ENCODE measurements around the gene BCAS3.

DNA sequence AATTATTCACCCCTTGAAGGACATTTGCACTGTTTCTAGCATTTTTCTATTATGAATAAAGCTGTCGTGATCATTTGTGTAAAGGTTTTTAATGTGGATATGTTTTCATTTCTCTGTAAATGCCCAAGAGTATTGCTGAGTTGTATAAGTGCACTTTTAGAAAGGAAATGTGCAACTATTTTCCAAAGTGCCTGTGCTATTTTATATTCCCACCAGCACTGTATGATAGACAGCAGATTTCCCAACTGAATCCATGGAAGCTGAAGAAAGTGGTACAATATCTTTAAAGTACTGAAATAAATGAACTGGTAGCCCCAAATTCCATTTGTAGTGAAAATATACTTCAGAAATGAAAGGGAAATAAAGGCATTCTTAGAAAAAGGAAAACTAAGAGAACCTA, 238.4 kb downstream of the BCAS3 start:
- TF ChIP-seq, protein P1, sequence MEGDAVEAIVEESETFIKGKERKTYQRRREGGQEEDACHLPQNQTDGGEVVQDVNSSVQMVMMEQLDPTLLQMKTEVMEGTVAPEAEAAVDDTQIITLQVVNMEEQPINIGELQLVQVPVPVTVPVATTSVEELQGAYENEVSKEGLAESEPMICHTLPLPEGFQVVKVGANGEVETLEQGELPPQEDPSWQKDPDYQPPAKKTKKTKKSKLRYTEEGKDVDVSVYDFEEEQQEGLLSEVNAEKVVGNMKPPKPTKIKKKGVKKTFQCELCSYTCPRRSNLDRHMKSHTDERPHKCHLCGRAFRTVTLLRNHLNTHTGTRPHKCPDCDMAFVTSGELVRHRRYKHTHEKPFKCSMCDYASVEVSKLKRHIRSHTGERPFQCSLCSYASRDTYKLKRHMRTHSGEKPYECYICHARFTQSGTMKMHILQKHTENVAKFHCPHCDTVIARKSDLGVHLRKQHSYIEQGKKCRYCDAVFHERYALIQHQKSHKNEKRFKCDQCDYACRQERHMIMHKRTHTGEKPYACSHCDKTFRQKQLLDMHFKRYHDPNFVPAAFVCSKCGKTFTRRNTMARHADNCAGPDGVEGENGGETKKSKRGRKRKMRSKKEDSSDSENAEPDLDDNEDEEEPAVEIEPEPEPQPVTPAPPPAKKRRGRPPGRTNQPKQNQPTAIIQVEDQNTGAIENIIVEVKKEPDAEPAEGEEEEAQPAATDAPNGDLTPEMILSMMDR (IDR thresholded peaks at IDR 0.05), result no peak
- TF ChIP-seq EP300 (IDR thresholded peaks at IDR 0.05), result no peak

Data from ovary (tissue), 3 donors.